ENCODE results near the gene TSR3.

DNA sequence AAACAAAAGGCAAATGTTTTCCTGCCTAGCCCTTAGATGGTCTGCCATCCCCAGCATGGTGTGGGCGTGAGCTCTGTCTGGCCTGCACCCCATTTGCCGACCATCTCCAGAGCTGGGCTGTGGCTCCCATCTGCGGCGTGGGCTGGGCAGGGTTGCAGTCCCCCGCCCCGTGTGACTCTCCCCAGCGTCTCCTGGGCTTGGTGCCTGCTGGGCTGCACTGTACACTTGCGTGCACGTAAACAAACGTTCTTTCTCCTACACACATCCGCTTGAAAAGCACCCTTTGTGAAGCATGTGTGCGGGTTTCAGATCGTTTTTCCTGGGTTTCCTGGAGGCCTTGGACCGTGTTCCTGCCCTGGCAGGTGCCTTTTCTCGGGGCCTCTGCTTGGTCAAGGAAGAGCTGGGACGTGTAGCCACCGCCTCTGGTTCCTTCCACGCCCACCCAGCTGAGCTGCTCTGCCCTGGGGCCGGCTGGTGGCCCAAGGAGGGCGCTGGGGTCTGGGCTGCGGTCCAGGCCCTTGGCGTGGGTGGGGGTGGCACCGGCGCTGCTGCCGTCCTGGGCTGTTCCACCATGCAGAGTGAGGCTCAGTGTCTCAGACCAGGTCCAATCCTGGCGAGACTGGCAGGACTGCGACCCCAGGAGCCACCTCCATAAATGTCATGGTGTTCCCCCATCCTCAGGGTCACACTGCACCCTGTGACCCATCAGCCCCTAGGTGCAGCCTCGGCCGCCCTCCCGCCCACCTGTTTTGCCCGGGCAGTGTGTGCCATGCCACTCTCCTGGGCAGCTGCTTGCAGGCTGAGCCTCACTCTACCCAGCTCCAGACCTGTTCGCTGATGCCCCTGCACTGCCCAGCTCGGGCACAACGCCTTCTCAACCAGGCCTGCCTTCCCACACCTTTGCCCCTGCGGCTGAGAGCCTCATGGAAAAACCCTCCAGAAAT is 28.1 kb downstream of the TSR3 start:
- TF ChIP-seq, protein P1, sequence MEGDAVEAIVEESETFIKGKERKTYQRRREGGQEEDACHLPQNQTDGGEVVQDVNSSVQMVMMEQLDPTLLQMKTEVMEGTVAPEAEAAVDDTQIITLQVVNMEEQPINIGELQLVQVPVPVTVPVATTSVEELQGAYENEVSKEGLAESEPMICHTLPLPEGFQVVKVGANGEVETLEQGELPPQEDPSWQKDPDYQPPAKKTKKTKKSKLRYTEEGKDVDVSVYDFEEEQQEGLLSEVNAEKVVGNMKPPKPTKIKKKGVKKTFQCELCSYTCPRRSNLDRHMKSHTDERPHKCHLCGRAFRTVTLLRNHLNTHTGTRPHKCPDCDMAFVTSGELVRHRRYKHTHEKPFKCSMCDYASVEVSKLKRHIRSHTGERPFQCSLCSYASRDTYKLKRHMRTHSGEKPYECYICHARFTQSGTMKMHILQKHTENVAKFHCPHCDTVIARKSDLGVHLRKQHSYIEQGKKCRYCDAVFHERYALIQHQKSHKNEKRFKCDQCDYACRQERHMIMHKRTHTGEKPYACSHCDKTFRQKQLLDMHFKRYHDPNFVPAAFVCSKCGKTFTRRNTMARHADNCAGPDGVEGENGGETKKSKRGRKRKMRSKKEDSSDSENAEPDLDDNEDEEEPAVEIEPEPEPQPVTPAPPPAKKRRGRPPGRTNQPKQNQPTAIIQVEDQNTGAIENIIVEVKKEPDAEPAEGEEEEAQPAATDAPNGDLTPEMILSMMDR (IDR thresholded peaks at IDR 0.05; ENCODE audit: low read length): no peak
- TF ChIP-seq EZH2 (optimal IDR thresholded peaks at IDR 0.05; ENCODE audit: low read depth, low read length): no peak
